ENCODE results near the gene CYFIP1. TPM values are rescaled to one million over a fixed set of nuclear protein-coding genes. Genes with fewer than 3 reads are reported as not detected.

The CYFIP1 gene
- polyA plus RNA-seq, 4 donors = 92.0 to 96.9 (median 92.8) TPM

- DNase-seq (ENCODE audit: low read depth in 4 of 4, low spot score in 3 of 4) = no peak
Measured at GRCh38 chr15:22969489-22969888, 10.7 kb downstream of the CYFIP1 start.

DNA sequence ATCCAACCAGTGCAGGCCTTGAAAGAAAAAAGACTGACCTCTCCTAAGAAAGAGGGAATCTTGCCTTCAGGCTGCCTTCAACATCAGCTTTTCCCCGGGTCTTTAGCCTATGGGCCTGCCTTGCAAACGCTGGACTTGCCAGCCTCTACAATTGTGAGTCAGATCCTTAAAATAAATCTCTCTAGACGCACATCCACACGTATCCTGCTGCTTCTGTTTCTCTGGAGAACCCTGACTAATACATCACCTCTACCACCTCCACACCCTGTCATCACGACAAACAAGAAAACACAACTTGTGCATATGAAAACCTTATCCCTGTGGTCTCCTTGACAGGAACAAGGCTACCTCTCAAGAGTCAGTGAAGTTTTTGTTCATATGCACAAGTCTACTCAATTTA, 11.8 kb downstream of the CYFIP1 start:
- DNase-seq (ENCODE audit: low read depth in 4 of 4, low spot score in 3 of 4) = no peak

DNA sequence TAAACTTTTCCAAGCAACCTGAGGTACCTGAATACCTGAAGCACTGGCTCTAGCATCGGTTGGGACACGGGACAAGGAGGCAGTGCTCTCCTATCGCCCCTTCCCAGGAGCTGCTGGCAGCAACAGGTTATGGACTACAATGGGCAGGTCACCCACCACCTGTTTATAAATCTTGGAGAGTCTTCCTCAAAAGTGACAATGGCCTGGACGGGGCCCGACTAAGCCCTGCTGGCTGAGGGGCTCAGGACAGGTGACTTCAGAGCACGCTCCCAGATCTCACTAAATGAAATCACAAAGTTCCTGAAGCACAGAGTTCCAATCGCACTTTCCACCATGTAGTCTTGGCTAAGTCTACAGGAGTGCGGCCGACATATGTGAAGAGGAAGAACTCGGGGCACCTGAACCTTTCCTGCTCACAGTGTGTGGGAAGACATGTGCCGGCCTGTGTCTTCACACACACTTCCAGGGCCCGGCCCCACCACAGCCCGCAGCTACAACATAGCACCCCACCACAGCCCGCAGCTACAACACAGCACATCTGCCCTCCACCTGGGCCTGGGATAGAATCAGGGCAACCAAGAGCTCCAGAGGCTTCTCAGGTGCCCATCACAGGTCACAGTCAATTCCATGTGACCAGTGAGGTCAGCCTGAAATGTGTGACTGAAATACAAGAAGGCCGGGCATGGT, 12.9 kb downstream of the CYFIP1 start:
- no peak for DNase-seq (ENCODE audit: low read depth in 4 of 4, low spot score in 3 of 4)

GRCh38 chr15:22966321-22967083, 13.7 kb downstream of the CYFIP1 start:
- DNase-seq (ENCODE audit: low read depth in 4 of 4, low spot score in 3 of 4) = no peak

DNA sequence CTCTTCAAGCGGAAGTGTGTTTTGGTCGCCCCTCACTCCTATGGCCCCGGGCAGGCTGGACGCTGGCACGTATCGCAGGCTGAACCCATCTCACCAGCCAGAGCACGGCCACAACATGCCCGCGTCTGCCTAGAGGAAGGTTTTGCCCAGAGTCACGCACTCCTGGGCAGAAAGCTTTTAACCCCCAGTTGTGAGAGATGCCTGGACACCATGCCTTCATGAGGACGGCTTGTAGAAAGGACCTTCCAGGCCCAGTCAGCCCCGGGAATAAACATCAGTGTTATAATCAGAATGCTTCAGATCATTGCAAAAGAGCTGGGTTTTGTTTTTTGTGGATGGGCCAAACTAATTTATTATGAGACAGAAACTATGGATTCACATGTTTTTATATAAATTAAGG, 16.5 kb downstream of the CYFIP1 start:
- no peak for DNase-seq (ENCODE audit: low read depth in 4 of 4, low spot score in 3 of 4)

DNA sequence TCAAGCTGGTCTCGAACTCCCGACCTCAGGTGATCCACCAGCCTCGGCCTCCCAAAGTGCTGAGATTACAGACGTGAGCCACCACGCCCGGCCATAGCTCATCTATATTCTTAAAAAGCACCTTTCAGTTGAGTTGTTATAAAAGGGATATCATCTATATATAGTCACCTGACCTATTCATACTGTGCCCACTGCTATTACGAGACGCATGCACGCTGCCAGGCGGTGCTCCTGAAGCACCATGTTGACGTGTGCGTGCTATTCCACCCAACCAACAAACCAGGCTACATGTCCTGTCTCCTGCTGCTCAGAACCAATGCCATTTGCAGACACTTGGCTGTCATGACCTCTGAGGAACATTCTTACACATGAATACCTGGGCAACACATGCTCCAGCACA, 17.6 kb downstream of the CYFIP1 start:
- DNase-seq (ENCODE audit: low read depth in 4 of 4, low spot score in 3 of 4) = no peak

- DNase-seq (ENCODE audit: low read depth in 4 of 4, low spot score in 3 of 4) = no peak
Measured at GRCh38 chr15:22961762-22962161, 18.4 kb downstream of the CYFIP1 start.

GRCh38 chr15:22960556-22960955, 19.6 kb downstream of the CYFIP1 start:
- DNase-seq (ENCODE audit: low read depth in 4 of 4, low spot score in 3 of 4) = no peak

GRCh38 chr15:22960126-22960525, 20.0 kb downstream of the CYFIP1 start:
- DNase-seq (ENCODE audit: low read depth in 4 of 4, low spot score in 3 of 4) = no peak

DNA sequence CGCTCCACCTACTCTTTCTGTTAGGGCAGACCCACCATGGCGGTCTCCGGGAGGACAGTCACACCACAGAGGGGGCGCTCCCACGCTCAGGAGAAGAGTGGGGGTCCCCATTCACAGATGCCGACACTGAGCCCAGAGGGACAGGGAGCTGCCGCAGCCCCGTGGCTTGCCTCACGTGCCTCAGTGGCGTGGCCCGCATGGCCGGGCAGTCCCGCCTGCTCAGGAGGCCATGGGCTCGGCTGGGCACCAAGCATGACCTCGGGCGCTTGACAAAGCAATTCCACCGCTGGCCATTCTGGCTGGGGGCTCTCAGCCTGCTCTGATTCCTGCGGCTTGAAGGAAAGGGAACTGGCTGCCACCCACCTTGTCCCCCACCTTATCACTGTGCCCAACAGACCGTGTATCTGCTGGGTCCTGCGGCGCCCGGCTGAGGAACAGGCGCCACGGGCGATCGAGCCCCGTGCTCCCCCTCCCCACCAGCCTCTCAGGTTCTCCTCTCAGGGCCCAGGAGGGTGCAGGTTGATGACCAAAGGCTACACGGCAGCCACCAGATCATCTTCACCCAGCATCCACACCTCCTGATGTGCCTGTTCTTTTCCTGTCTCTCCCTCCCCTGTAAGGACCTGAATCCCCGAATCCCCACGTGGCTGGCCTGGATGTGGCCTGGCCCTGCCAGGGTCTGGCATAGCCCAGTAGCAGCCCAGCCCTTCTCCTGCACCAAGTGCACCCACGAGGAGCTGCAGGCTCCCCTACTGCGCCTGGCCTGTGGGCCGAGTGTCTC, 20.7 kb downstream of the CYFIP1 start:
- no peak for DNase-seq (ENCODE audit: low read depth in 4 of 4, low spot score in 3 of 4)

GRCh38 chr15:22958487-22959280, 21.5 kb downstream of the CYFIP1 start:
- no peak for DNase-seq (ENCODE audit: low read depth in 4 of 4, low spot score in 3 of 4)

DNA sequence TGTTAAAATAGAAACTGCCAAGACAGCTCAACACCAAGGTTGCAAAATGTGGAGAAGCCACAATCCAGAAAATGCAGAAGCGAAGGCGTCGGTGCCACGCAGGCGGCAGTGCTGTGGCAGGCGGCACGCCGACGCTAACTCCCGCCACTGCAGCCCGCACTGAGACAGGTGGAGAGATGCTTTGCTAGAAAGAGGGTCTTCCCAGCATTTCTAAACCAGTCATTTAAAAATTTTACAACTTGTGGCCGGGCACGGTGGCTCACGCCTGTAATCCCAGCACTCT, 23.2 kb downstream of the CYFIP1 start:
- no peak for DNase-seq (ENCODE audit: low read depth in 4 of 4, low spot score in 3 of 4)

DNA sequence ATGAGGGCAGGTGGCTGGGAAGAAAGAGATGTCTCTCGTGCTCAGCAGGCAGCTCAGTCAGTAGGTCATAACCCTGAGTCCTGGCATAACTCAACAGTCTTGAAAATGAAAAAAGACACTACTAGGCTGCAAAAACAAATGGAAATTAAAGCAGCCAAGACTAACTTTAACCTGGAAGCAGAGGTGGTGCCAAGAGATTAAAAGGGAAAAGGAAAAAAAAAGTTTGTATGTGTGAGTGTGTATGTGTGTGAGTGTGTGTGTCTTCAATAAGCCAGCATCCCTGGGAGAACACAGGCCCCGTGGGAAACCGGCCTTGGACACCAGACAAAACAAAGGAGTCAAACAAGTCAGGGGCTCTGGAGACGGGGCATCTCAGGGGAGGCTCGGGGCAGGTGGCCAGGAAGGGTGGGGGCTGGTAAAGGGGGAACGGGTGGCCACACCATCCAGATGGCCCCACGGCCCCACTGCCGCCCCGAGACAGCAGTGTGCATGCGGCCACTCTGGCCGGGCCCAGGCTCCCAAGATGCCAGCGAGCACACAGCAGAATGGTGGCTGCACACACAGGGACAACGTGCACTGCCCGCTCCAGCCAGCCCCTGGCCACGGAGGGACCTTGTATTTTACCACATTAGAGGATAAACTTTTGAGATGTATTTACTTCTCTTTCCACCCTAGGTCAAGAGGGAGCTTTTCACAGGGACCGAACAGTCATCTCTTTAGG, 23.8 kb downstream of the CYFIP1 start:
- DNase-seq (ENCODE audit: low read depth in 4 of 4, low spot score in 3 of 4) = no peak

GRCh38 chr15:22955544-22956119, 24.5 kb downstream of the CYFIP1 start:
- DNase-seq (ENCODE audit: low read depth in 4 of 4, low spot score in 3 of 4) = no peak

DNA sequence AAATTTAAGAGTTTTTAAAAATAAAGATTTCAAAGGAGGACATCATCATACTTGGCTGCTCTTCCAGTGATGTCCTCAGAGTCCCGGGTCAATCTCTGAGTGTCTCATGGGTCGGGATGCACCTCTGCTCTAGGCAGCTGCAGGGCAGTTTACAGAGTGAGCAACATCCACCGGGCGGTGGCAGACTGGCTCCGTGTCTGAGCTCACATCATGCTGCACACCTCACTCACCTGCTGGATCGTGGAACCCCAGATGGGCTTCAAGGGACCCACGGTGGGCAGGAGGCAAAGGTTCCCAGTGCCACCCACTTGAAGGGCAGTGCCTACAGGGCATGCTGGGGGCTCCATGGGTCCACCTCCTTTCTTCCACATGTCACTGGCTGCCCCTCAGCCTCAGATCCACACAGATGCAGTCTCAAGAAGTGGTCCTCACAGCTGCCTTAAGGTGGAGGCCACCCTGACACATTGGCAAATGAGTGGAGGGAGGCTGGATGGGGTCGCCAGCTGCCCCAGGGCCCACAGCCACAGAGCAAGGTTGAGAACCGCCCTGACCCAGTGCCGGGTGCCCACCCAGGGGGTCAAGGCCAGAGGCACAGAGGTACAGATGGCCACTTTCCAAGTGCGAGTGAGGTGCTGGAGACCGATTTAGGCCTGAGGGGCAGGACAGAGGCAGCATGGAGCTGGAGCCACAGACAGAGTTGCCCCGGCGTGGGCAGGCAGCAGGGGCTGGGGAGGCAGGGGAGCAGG, 25.2 kb downstream of the CYFIP1 start:
- DNase-seq (ENCODE audit: low read depth in 4 of 4, low spot score in 3 of 4) = no peak

GRCh38 chr15:22954326-22954725, 25.8 kb downstream of the CYFIP1 start:
- no peak for DNase-seq (ENCODE audit: low read depth in 4 of 4, low spot score in 3 of 4)

DNA sequence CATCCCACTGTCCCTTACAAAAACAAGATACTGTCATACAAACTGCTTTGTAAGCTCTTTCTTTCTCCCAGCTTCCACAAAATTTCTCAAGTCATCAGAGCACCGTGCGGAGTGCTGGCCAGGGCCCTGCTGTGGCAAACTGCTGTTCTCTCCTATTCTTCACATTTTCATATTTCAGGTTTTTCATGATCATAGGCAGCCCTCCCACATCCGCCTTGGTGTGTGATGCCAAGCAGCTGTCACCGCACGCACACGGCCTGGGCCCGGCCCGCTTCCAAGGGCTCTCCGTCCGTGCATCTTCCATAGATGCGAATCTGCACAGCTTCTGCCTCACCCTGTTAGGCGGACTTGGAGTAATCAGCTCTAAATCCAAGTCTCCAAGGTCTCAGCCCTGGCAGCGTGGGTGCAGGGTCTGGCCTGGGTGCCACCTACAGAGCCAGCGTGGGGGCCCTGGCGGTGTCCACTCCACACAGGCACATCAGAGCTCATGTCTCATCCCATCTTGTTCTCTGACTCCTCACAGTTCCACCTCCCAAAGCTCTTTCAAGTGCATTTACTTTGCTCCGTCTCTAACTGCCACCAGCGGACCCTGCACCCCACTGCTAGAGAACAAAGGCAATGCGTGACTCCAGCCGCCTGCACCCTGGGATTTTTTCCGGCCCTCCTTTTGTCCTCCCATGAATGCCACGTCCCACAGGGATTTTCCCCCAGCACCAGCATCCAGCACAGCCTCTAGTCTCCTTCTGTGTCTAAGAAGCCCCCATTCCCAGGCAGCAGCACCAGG, 27.2 kb downstream of the CYFIP1 start:
- DNase-seq (ENCODE audit: low read depth in 4 of 4, low spot score in 3 of 4) = no peak

Measured in right renal pelvis (tissue), 4 donors.